GM10266 (cell line): ENCODE measurements around the gene COL5A1.

Source experiments
- DNase-seq: peaks from one replicate; pipeline ENCODE4 v3.0.0; 2012; ENCODE audit errors: extremely low spot score
- CTCF ChIP-seq: IDR thresholded peaks from 2 replicates; pipeline ENCODE4 v1.5.1; 2012; ENCODE audit warnings: mild to moderate bottlenecking, low read depth; ENCODE audit not compliant: control insufficient read depth, insufficient read depth; ENCODE audit errors: missing control alignments

COL5A1 gene

GRCh38 chr9:134755221-134755907, 113.8 kb downstream of the COL5A1 start:
- no peak for DNase-seq

GRCh38 chr9:134756098-134756497, 114.5 kb downstream of the COL5A1 start:
- no peak for TF ChIP-seq CTCF
- DNase-seq, result no peak

More at GRCh38 chr9:134755221-134755907, 113.8 kb downstream of the COL5A1 start:
- no peak for TF ChIP-seq CTCF

- no peak for DNase-seq
- no peak for TF ChIP-seq CTCF
Measured at GRCh38 chr9:134757216-134757975, 115.8 kb downstream of the COL5A1 start.

- no peak for DNase-seq
- no peak for TF ChIP-seq CTCF
Measured at GRCh38 chr9:134758949-134759607, 117.5 kb downstream of the COL5A1 start.

GRCh38 chr9:134759913-134760312, 118.3 kb downstream of the COL5A1 start:
- no peak for DNase-seq
- no peak for TF ChIP-seq CTCF

GRCh38 chr9:134760750-134761420, 119.3 kb downstream of the COL5A1 start:
- TF ChIP-seq CTCF, result no peak
- no peak for DNase-seq
